Measurements from ENCODE around the gene INF2.

DNA sequence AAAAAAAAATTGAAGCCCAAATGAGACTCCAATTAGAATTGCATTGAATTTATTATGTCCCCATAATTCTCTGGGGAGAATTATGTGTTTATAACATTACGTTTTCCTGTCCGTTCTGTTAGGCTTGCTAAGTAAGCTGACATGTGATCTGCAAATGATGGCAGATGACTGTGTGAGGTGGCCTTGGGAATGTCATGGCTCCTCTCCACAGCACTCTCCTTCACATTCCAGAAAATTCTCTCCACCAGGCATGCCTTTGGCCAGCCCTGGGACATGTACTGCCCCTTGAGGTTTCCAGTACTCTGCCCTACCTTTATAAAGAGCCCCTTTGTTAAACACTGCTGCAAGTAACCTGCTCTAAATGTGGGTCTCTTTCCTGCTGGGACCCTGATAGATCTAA lies 28.3 kb upstream of the INF2 start:
- no peak for TF ChIP-seq CTCF (IDR thresholded peaks at IDR 0.05)
- no peak for TF ChIP-seq POLR2A (IDR thresholded peaks at IDR 0.05)

Data from right lobe of liver (tissue), 4 donors.